A549 (cell line): Measurements from ENCODE around the gene CAMTA1. TPM values are rescaled to one million over a fixed set of nuclear protein-coding genes. Genes with fewer than 3 reads are reported as not detected.

Experiments
- ATAC-seq, 2 experiments: fragments of 200-7000 bp in 1 of 2; fragments of >200 bp in 1 of 2; cut with Nextera tagmentation in 1 of 2; cut with Tn5 transposase in 1 of 2; 3 replicates each; pipeline versions ENCODE4 v1.8.0 to v1.9.1; 2018 to 2020; ENCODE audit warnings: mild to moderate bottlenecking in 1 of 2, moderate library complexity in 1 of 2
- CTCF ChIA-PET: fragments of 300-600 bp; sonication (Branson Sonifier 250); formaldehyde crosslinking; extraction: SDS; loops from one replicate; lab custom pipeline; 2021; ENCODE audit warnings: antibody characterized with exemption, inconsistent platforms; lab: Yijun Ruan, JAX
- POLR2A ChIA-PET: fragments of 350-600 bp; formaldehyde crosslinking; extraction: SDS; loops from one replicate; lab custom pipeline; 2021; ENCODE audit warnings: antibody characterized with exemption, inconsistent platforms; lab: Yijun Ruan, JAX
- DNase-seq, 2 experiments: peaks; one replicate each; pipeline versions ENCODE4 v3.0.0 to v3.0.0-alpha.2; 2011 to 2016; ENCODE audit warnings: low read depth in 1 of 2, low spot score in 1 of 2
- FAIRE-seq: peaks from 2 replicates; lab custom pipeline; 2011; peaks lifted over from hg19 to GRCh38; lab: Jason Lieb, UNC
- H3K27ac ChIP-seq, 2 experiments: fragments of >200 bp; sonication (Bioruptor Twin); formaldehyde crosslinking; 3 replicates each; pipeline ENCODE4 v1.5.1; 2016 to 2017
- H3K4me1 ChIP-seq: fragments of >200 bp; sonication (Bioruptor Twin); formaldehyde crosslinking; 3 replicates; pipeline ENCODE4 v1.6.1; 2016
- H3K4me2 ChIP-seq: fragments of >200 bp; sonication (Bioruptor Twin); formaldehyde crosslinking; 3 replicates; pipeline ENCODE4 v1.6.1; 2016
- H3K4me3 ChIP-seq: fragments of >200 bp; sonication (Bioruptor Twin); formaldehyde crosslinking; 3 replicates; pipeline ENCODE4 v1.5.1; 2016
- H3K9me3 ChIP-seq: fragments of >200 bp; sonication (Bioruptor Twin); formaldehyde crosslinking; 3 replicates; pipeline ENCODE4 v1.6.1; 2016
- BHLHE40 ChIP-seq: IDR thresholded peaks from 2 replicates; pipeline ENCODE4 v1.6.1; 2012; ENCODE audit warnings: low read depth, low read length, inconsistent platforms
- CBX2 ChIP-seq: fragments of 200-600 bp; sonication (generic); IDR thresholded peaks from 2 replicates; pipeline ENCODE4 v1.6.1; 2016; ENCODE audit warnings: low read depth, mild to moderate bottlenecking, borderline replicate concordance
- CHD4 ChIP-seq: fragments of 200-600 bp; sonication (generic); IDR thresholded peaks from 2 replicates; pipeline ENCODE4 v1.6.1; 2016; ENCODE audit warnings: antibody characterized with exemption, mild to moderate bottlenecking, borderline replicate concordance
- EHF ChIP-seq: fragments of 250-450 bp; sonication (Bioruptor Pico); IDR thresholded peaks from 2 replicates; pipeline ENCODE4 v1.5.0; 2020; ENCODE audit warnings: mild to moderate bottlenecking
- EHMT2 ChIP-seq: fragments of 200-600 bp; sonication (generic); IDR thresholded peaks from 2 replicates; pipeline ENCODE4 v1.6.1; 2016; ENCODE audit warnings: antibody characterized with exemption, low read depth, mild to moderate bottlenecking, moderate library complexity
- FOXS1 ChIP-seq: fragments of 250-450 bp; sonication (Bioruptor Pico); IDR thresholded peaks from 2 replicates; pipeline ENCODE4 v1.5.0; 2020; ENCODE audit warnings: mild to moderate bottlenecking, moderate library complexity
- GATA3 ChIP-seq: IDR thresholded peaks from 2 replicates; pipeline ENCODE4 v1.6.1; 2012; ENCODE audit warnings: borderline replicate concordance
- HDAC2 ChIP-seq: fragments of 200-600 bp; sonication (generic); IDR thresholded peaks from 2 replicates; pipeline ENCODE4 v1.6.1; 2016
- HOXA7 ChIP-seq: fragments of 250-450 bp; sonication (Bioruptor Pico); IDR thresholded peaks from 2 replicates; pipeline ENCODE4 v1.5.0; 2020; ENCODE audit warnings: mild to moderate bottlenecking, moderate library complexity
- MAX ChIP-seq: IDR thresholded peaks from 2 replicates; pipeline ENCODE4 v1.6.1; 2012
- MAZ ChIP-seq: fragments of 150-350 bp; IDR thresholded peaks from 2 replicates; pipeline ENCODE4 v1.6.1; 2014; ENCODE audit warnings: antibody characterized with exemption, low read depth, low read length, borderline replicate concordance
- MYC ChIP-seq: IDR thresholded peaks from 2 replicates; pipeline ENCODE4 v1.6.1; 2012; ENCODE audit warnings: mild to moderate bottlenecking, inconsistent platforms, low read length, improper control_type of control experiment, borderline replicate concordance
- NFE2L2 ChIP-seq: fragments of 150-350 bp; conservative IDR thresholded peaks from 2 replicates; pipeline ENCODE4 v1.6.1; 2014; ENCODE audit warnings: low read length
- NPAS2 ChIP-seq: fragments of 250-450 bp; sonication (Bioruptor Pico); IDR thresholded peaks from 2 replicates; pipeline ENCODE4 v1.8.0; 2022; ENCODE audit warnings: mild to moderate bottlenecking, moderate library complexity, borderline replicate concordance
- NR3C1 ChIP-seq: fragments of >200 bp; sonication (Bioruptor Twin); formaldehyde crosslinking; IDR thresholded peaks from 3 replicates; pipeline ENCODE4 v1.6.1; 2017
- PHF8 ChIP-seq: fragments of 200-600 bp; sonication (generic); IDR thresholded peaks from 2 replicates; pipeline ENCODE4 v1.6.1; 2016; ENCODE audit warnings: low read depth, mild to moderate bottlenecking, antibody characterized with exemption, moderate library complexity, borderline replicate concordance
- POLR2AphosphoS2 ChIP-seq: conservative IDR thresholded peaks from 2 replicates; pipeline ENCODE4 v1.6.1; 2012; ENCODE audit warnings: low read length, improper control_type of control experiment, inconsistent platforms
- RFX5 ChIP-seq: fragments of 450-650 bp; IDR thresholded peaks from 2 replicates; pipeline ENCODE4 v1.7.1; 2014; ENCODE audit warnings: antibody characterized with exemption, mild to moderate bottlenecking, moderate library complexity
- RNF2 ChIP-seq: fragments of 200-600 bp; sonication (generic); IDR thresholded peaks from 2 replicates; pipeline ENCODE4 v1.6.1; 2016; ENCODE audit warnings: low read depth, mild to moderate bottlenecking, antibody characterized with exemption, moderate library complexity, borderline replicate concordance
- TP53 ChIP-seq: fragments of 250-450 bp; sonication (Bioruptor Pico); IDR thresholded peaks from 2 replicates; pipeline ENCODE4 v1.5.0; 2021; ENCODE audit warnings: mild to moderate bottlenecking, moderate library complexity
- USF2 ChIP-seq: fragments of 450-650 bp; IDR thresholded peaks from 2 replicates; pipeline ENCODE4 v1.6.1; 2014; ENCODE audit warnings: antibody characterized with exemption
- ZC3H11A ChIP-seq: fragments of 450-650 bp; IDR thresholded peaks from 2 replicates; pipeline ENCODE4 v1.6.1; 2014; ENCODE audit warnings: antibody characterized with exemption, mild to moderate bottlenecking
- ZNF302 ChIP-seq: fragments of 250-450 bp; sonication (Bioruptor Pico); IDR thresholded peaks from 2 replicates; pipeline ENCODE4 v1.9.0; 2021; ENCODE audit warnings: inconsistent platforms, mild to moderate bottlenecking, moderate library complexity
- WGBS: methylation state at CpG from one replicate; pipeline ENCODE4 v1.1.6; 2017; ENCODE audit errors: missing lambda C conversion rate; 5-methylcytosine and 5-hydroxymethylcytosine counted together
- polyA plus RNA-seq, 4 experiments: library from polyadenylated mRNA; depleted of rRNA in 3 of 4; stranded (reverse); fragments of >200 nt; fragmentation: RNase III in 1 of 4; extraction: RNeasy Plus Mini Kit Qiagen cat#74134 plus additional on column Dnase treatment in 1 of 4; gene quantifications; 2 replicates in 3 of 4; 3 replicates in 1 of 4; pipeline ENCODE4 v1.2.3, GENCODE V29; 2011 to 2017
- TF ChIP-seq, protein P1 (sequence below): fragments of >200 bp; sonication (Bioruptor Twin); formaldehyde crosslinking; IDR thresholded peaks from 3 replicates; pipeline ENCODE4 v1.6.1; 2016
- TF ChIP-seq, protein P2 (sequence below): fragments of 150-350 bp; IDR thresholded peaks from 2 replicates; pipeline ENCODE4 v1.6.1; 2014; ENCODE audit warnings: low read depth, mild to moderate bottlenecking, low read length

The CAMTA1 gene
- polyA plus RNA-seq, 2 of the 4 experiments (the other 2 are of a cell fraction) = 58.8 to 75.0 TPM

- Histone ChIP-seq H3K27ac (no peak overlapping the region), H3K4me3 (no peak overlapping the region), H3K9me3 (no peaks in the 10 kb centered on the region), H3K4me1 (no peaks in the 10 kb centered on the region), H3K4me2 (no peak overlapping the region)
- ChIA-PET POLR2A (no interaction called here), CTCF (no interaction called here)
- 35% methylated on average over 1 of the region's 1 CpG for WGBS
- no peak for TF ChIP-seq POLR2AphosphoS2
- TF ChIP-seq CHD4 = no peak
- TF ChIP-seq ZNF302 (CRISPR knock-in tag) = no peak
- TF ChIP-seq ZC3H11A = no peak
- no peak for TF ChIP-seq HDAC2
- no peak for TF ChIP-seq CBX2
- TF ChIP-seq NPAS2 (CRISPR knock-in tag) = no peak
- TF ChIP-seq PHF8 = no peak
- no peak for TF ChIP-seq MAZ
- TF ChIP-seq RFX5 = no peak
- TF ChIP-seq FOXS1 = no peak
- no peak for TF ChIP-seq USF2
- TF ChIP-seq NFE2L2 = no peak
- TF ChIP-seq EHF (CRISPR knock-in tag) = no peak
- TF ChIP-seq RNF2 = no peak
- TF ChIP-seq TP53 = no peak
- no peak for TF ChIP-seq HOXA7 (CRISPR knock-in tag)
- TF ChIP-seq, protein P1, sequence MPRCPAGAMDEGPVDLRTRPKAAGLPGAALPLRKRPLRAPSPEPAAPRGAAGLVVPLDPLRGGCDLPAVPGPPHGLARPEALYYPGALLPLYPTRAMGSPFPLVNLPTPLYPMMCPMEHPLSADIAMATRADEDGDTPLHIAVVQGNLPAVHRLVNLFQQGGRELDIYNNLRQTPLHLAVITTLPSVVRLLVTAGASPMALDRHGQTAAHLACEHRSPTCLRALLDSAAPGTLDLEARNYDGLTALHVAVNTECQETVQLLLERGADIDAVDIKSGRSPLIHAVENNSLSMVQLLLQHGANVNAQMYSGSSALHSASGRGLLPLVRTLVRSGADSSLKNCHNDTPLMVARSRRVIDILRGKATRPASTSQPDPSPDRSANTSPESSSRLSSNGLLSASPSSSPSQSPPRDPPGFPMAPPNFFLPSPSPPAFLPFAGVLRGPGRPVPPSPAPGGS = no peak
- TF ChIP-seq, protein P2, sequence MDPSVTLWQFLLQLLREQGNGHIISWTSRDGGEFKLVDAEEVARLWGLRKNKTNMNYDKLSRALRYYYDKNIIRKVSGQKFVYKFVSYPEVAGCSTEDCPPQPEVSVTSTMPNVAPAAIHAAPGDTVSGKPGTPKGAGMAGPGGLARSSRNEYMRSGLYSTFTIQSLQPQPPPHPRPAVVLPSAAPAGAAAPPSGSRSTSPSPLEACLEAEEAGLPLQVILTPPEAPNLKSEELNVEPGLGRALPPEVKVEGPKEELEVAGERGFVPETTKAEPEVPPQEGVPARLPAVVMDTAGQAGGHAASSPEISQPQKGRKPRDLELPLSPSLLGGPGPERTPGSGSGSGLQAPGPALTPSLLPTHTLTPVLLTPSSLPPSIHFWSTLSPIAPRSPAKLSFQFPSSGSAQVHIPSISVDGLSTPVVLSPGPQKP = no peak
- no peak for FAIRE-seq
- no peak for ATAC-seq
- no peak for DNase-seq
These were observed 218.9 kb downstream of the CAMTA1 start for GRCh38 chr1:7004181-7004580.

DNA sequence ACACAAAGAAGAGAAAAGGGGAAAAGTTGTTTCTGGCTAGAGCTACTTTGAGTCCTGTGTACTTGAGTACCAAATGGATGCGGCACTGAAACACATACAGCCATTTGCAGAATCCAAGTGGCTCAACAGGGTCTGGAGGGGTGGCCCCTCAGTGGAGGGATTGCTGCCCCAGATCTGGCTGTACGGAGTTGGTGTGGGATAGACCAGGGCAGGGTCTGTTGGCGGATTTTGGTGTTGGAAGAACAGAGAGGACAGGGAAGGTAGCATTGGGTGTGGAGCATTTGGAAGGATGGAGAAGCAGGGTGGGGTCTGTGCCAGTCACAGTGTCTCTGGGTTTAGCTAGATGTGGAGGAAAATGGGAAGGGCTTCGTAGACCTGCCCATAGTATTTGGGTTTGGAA lies 220.5 kb downstream of the CAMTA1 start:
- Histone ChIP-seq H3K9me3 (no peaks in the 10 kb centered on the region), H3K4me3 (no peak overlapping the region), H3K27ac (no peak overlapping the region), H3K4me1 (no peaks in the 10 kb centered on the region), H3K4me2 (no peak overlapping the region)
- CTCF ChIA-PET = interaction anchor here (0.9 kb wide), 2 partner anchors 17 to 202 kb away, joined by 3 to 4 read pairs; no protein-coding TSS in a partner anchor
- 79% methylated on average over 4 of the region's 4 CpGs for WGBS
- TF ChIP-seq MAX (no peak), PHF8 (no peak), EHMT2 (no peak), MYC (no peak), GATA3 (no peak), NR3C1 (no peak), BHLHE40 (no peak)
- TF ChIP-seq, protein P1 = no peak
- TF ChIP-seq, protein P2 = no peak
- no peak for ATAC-seq
- no peak for DNase-seq
- FAIRE-seq = no peak
- POLR2A ChIA-PET = no interaction called here
